VCaP (cell line): ENCODE data around the gene FOXK1.
"Not testable (repeated sequence)": the region's sequence is repeated elsewhere in the genome, so short reads cannot be mapped to it uniquely, and the experiment has no call there.

ENCODE experiments used
- H3K27ac ChIP-seq: fragments of 450-650 bp; 2 replicates; pipeline ENCODE4 v1.5.1; 2017
- CTCF ChIP-seq: fragments of 450-650 bp; conservative IDR thresholded peaks from 2 replicates; pipeline ENCODE4 v1.5.1; 2017; ENCODE audit warnings: mild to moderate bottlenecking, moderate library complexity

Gene FOXK1

GRCh38 chr7:4791738-4792536, 109.8 kb downstream of the FOXK1 start:
- TF ChIP-seq CTCF = 0 out of 2 replicates have a peak, but pooled peaks have one; percentile 12
- H3K27ac ChIP-seq = no peak overlapping the region

DNA sequence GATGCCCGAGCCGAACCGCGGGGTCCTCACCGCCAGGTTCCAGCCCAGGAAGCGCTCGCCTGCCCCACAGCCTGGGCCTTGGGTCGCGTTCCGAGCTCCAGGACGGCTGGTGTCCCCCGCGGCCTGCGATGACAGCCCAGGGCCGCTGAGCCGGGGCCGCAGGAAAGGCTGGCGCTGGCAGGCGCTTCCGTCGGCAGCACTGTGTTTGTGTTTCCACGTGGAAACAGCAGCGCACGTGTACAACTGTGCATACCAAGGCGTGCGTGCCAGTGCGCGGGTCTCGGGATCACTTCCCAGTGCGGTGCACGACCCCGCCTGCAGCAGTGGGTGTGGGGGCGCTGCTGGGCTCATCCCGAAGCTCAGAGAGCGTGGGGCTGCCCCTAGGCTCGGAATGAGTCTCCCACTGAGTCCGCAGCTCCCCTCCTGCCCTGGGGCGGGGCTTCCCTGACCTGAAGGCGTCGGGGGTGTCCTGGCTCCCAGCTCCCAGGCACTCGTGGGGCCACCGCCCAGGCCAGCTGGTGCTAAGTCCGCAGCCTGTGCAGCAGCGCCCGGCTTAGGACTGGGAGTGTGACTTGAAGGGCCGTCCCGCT, 110.5 kb downstream of the FOXK1 start:
- H3K27ac ChIP-seq = no peak overlapping the region
- TF ChIP-seq CTCF = no peak

GRCh38 chr7:4793385-4793993, 111.4 kb downstream of the FOXK1 start:
- not testable (repeated sequence) for H3K27ac ChIP-seq

DNA sequence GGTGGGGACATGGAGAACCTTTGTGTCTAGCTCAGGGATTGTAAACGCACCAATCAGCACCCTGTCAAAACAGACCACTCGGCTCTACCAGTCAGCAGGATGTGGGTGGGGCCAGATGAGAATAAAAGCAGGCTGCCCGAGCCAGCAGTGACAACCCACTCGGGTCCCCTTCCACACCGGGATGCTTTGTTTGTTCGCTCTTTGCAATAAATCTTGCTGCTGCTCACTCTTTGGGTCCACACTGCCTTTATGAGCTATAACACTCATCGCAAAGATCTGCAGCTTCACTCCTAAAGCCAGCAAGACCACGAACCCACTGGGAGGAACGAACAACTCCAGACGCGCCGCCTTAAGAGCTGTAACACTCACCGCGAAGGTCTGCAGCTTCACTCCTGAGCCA, 112.1 kb downstream of the FOXK1 start:
- H3K27ac ChIP-seq = not testable (repeated sequence)

- no peak for TF ChIP-seq CTCF
- H3K27ac ChIP-seq = no peak overlapping the region
These were observed 112.7 kb downstream of the FOXK1 start for GRCh38 chr7:4794591-4795350.

DNA sequence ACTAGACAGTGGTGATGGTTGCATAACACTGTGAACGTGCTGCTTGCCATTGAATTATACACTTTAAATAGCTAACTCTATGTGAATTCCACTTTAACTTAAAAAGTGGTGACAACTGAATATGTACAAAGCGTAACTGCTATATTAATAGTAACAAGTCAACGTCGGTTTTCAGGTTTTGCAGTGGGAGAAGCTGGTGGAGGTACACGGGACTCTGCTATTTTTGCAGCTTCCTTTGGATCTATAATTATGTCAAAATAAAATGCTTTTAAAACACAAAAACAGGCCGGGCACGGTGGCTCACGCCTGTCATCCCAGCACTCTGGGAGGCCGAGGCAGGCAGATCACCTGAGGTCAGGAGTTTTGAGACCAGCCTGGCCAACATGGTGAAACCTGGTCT, 114.4 kb downstream of the FOXK1 start:
- no peak for TF ChIP-seq CTCF
- H3K27ac ChIP-seq = no peak overlapping the region

DNA sequence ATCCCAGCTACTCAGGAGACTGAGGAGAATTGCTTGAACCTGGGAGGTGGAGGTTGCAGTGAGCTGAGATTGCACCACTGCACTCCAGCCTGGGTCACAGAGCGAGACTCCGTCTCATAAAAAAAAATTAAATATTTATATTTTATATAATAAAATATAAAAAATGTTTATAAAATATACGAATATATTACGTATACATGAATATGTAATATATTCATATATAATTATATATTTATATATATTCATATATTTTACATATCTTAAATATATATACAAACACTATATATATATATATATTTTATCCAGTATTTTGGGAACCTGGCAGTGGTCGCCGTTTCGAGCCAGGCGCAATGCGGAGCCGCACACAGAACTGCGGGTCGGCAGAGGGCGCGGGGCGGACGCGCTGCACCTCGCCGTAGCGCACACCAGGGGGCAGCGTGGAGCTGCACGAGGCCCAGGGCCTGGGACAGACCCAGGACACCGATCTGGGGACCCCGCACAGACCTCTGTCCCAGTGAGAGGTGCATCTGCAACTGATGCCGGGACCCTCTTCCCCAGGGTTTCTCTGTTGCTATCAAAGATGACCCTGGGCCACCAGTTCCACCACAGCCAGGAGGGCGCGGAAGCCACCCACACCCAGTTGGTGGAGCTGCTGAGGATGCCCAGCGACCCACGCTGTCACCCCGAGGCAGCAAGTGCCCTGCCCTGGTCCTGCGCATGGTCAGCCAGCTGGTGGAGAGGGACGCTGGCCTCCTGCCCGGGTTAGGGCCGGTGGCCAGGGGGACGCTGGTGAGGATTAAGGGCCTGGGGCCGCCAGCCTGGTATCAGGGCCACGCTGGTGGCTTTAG, 116.0 kb downstream of the FOXK1 start:
- H3K27ac ChIP-seq = no peak overlapping the region
- TF ChIP-seq CTCF = peak; percentile 91
